HG03460 (cell line): ENCODE data around the gene ANKZF1.

ENCODE experiments used
- ATAC-seq: cut with Tn5 transposase; IDR thresholded peaks from one replicate; pipeline ENCODE4 v1.9.1; 2021; ENCODE audit not compliant: unreplicated experiment

ANKZF1 gene

DNA sequence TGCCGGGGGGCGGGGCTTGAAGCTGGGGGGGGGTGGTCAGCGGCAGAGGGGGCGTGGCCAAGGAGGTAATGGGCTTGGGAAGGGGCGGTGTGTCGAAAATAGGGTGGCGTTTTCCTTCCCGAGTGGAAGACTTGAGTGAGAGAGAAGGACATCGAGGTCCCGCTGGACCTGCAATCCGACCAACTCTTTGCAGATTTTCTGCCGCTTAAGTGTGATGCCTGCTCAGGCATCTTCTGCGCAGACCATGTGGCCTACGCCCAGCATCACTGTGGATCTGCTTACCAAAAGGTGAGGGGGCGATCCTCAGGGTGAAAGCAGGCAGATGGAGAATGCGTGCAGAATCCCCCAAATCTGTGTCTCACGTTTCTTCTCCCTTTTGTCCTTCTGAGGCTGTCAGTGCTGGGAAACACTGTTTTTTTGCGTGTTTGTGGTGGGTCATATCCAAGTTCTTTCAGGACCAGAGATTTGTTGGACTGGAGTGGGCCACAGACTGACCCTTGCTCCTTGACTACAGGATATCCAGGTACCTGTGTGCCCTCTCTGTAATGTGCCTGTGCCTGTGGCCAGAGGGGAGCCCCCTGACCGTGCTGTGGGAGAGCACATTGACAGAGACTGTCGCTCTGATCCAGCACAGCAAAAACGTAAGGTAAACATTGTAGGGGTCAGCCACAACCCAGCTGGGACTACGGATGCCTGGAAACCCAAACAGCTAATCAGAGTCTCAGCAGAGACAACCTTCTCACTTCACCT, 22.3 kb upstream of the ANKZF1 start:
- no peak for ATAC-seq

DNA sequence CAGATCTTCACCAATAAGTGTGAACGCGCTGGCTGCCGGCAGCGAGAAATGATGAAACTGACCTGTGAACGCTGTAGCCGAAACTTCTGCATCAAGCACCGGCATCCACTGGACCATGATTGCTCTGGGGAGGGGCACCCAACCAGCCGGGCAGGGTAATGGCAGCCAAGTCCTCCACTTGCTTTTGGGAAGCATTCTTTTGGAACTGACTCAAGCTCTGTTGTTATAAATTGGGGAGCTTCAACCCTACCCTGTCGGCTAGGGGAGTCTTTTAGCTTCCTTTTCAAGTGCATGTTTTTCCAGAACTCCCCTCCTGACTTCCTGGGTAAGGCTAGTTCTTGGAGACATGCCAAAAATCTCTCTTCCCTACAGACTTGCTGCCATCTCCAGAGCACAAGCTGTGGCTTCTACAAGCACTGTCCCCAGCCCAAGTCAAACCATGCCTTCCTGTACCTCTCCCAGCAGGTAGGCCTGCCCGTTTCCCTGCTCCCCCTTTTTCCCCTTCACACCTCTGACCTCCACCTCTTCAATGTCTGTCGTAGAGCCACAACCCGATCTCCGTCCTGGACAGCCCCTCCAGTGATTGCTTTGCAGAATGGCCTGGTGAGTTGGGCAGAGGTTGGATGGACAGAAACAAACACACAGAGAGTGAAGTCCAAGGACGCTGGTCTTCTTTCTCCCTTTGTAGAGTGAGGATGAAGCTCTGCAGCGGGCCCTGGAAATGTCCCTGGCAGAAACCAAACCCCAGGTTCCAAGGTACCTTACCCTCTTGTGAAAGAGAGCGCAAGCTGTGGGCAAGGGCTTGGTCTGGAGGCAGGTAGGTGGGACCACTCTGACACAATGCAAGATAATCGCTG, 21.5 kb upstream of the ANKZF1 start:
- no peak for ATAC-seq

DNA sequence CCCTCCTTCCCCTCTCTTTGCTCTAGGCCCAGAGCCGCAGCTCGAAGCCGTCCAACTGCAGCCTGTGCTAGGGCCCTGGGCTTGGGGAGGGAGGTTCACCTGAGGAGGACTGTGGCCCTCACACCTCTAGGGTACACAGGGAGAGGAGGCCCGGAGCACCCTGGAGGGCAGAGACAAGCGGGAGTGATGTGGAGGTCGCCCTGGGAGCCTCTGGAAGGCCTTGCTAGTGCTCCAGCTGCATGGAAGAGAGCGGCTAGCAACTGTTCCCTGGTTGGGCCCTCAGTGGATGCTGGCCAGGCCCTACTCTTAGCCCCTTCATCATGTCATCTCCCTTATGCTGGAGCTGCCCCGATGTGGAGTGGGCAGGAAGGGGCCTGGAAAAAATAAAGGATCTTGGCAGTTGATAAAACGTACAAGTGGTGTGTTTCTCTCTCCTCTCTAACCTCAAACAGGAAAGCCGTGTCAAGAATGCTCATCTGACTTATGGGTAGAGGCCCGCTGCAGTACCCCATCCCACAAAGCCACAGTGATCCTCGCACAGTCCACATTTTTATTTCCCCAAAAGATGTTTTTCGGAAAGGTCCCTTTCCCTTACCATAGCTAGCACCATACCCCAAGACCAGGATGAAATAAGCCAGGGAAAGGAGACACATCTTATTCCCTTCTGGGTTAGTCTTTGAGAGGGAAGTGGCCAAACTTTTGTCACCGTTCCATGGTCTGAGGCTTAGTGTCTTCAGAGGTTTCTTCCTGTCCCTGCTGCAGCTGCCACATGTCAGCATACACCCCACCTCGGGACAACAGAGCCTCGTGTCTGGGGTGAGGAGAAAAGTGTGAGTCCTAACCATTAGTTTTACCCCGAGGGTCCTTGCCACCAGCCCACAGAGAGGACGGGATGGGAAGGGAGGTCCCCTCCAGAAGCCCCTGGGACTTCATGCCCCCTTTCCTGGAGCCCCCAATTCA, 20.1 kb upstream of the ANKZF1 start:
- ATAC-seq = no peak

DNA sequence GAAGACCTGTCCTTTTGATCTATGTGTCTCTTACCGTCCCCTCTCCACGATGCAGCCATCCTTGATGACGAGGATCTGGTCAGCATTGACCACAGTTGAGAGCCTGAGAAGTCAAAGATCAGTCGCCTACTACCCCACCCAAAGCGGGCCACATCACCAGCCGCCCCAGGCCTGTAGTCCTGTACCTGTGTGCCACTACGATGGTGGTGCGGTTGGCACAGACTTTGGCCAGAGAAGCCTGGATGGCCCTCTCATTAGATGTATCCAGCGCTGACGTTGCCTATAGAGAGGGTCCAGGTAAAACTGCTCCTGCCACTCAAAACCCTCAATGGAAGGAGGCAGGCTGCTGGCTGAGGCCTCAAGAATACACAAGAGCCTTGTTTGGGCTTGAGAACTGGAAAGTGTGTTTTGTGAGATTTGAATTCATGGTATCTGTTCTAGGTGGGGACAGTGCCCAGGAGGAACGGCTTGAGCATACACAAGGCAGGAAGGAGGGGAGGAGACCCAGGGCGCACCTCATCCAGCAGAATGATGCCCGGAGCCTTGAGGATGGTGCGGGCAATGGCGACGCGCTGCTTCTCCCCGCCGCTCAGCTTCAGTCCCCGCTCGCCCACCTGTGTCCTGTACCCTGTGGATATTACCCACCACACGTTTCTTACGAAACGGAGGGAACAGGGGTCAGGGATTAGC, 19.3 kb upstream of the ANKZF1 start:
- ATAC-seq = no peak

DNA sequence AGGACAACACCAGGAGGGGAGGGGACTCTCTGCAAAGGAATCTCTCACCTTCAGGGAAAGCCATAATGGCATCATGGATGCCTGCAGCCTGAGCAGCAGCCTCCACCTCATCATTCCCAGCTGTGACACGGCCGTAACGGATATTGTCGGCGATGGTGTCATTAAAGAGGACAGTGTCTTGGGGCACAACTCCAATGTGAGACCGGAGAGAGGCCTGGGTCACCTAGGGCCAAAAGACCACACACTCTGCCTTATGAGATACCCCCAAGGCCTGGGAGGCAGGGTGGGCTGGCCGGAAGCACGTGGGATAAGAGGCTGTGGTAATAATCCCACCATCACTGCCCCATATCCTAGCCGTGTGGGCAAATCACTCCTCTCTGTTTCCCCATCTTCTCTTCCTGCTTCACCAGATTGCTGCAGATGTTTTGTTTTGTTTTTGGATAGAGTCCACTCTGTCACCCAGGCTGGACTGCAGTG, 18.7 kb upstream of the ANKZF1 start:
- ATAC-seq = no peak

DNA sequence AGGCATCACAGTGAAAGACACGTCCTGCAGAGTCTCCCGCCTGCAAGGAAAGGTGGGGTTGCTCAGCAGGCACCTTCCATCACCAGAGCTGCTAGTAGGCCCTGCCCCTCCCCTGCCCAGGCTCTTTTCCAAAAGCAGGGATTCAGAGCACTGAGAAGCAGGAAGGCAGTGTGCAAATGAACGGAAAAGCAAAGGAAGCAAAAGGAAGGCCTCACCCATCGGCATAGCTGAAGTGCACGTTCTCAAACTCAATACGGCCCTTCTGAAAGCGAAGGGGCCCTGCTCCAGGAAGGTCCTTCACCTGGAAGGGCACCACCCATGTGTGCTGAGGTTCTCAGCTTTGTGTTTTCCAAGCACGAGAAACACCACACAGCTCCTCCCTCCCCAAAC, 16.6 kb upstream of the ANKZF1 start:
- no peak for ATAC-seq

DNA sequence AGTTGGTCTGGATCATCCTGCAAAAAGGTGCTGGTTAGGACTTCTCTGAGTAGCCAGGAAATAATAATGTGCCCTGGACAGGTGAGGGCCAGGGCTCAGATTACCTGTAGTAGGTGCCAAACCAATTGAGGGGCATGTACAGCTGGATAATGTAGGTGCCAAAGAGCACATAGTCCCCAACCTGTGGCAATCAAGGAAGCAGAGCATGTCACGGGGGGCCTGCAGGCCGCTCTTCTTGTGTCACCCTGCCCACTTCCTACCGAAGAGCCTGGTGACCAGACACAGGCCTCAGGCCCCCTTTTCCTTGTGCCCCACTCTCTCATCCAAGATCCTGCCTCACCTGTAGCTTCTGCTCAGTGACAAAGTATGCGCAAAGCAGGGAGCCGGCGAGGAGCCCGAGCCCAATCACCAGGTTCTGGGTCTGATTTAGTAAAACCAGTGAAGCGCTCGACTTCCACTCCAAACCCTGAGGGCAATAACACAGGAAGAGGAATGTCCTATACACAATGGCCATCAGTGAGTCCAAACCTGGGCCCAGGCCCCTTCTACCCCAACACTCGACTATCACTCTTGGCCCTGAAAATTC, 16.0 kb upstream of the ANKZF1 start:
- ATAC-seq = no peak

DNA sequence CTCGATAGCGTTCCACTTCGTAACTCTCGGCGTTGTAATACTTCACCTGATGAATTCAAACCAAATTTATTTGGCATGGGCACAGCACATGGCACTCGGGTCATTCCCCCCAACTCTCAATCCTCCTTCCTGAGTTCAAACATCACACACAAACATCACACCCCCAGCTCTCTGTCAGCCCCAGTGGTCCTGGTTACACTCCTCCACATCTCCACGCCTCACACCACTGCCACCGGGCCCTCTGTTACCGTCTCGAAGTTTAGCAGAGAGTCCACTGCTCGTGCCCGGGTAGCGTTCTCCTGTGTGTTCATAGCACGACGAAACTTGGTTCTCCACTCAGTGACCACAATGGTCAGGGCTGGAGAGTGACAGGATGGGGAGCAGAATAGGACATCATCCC, 15.5 kb upstream of the ANKZF1 start:
- no peak for ATAC-seq

DNA sequence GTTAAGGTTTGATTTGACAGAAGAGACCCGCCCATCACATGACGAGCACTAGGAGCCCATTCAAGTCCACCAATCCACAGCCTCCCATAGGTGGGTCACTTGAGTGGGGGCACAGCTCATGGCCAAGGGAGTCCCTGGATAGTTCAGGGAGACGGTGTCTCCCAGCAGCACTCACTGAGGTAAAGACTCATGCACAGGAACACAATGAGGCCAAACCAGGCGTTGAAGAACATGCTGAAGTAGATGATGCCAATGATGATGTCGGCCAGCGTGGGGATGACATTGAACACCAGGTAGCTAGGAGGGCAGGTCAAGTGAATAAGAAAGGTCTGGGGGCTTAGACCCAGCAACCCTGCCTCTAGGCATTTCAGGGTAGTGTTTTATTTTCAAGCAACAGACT, 14.8 kb upstream of the ANKZF1 start:
- no peak for ATAC-seq

DNA sequence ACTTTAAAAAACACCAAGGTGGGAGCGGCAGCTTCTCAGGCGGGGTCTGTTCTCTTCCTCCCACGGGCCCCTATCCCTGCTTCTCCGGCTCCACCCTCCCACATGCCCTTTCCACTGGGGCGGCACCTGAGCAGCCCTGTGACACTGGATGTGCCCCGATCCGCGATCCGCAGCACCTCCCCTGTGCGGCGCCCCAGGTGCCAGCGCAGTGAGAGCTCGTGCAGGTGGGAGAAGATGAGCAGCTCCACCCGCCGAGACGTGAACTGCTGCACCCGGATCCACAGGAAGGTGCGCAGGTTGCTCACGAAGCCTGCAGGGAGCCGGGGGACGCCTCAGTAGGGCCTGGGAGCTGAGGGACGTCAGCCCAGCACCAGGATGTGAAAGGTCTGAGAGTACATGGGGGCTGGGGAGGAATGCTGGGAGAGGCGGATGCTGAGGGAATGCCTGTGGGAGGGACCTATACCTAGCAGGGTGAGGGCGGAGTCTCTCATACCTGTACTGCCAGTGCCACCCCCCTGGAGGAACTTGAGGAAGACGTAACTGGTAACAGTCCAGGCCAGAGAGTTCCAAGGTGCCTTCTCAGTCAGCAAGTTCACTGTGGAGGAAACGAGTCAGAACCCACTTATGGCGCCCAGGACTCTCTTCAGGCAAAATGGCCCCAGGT, 13.6 kb upstream of the ANKZF1 start:
- ATAC-seq = no peak

DNA sequence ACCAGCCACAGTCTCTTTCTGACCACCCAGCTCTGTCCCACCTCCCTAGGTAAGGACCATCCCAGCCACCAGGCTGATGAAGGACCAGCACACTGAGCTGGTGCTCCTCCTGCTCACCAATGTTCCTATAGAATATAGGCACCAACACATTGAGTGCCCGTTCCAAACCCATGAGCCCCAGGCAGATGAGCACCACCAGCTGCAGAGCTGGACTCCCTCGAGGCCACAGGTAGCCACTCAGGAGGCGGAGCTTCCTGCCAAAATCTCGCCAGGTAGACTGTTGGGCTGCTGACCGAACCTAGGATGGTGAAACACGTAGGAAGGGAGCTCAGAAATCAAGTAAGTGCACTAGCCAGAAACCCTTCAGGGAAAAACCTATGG, 13.1 kb upstream of the ANKZF1 start:
- no peak for ATAC-seq

DNA sequence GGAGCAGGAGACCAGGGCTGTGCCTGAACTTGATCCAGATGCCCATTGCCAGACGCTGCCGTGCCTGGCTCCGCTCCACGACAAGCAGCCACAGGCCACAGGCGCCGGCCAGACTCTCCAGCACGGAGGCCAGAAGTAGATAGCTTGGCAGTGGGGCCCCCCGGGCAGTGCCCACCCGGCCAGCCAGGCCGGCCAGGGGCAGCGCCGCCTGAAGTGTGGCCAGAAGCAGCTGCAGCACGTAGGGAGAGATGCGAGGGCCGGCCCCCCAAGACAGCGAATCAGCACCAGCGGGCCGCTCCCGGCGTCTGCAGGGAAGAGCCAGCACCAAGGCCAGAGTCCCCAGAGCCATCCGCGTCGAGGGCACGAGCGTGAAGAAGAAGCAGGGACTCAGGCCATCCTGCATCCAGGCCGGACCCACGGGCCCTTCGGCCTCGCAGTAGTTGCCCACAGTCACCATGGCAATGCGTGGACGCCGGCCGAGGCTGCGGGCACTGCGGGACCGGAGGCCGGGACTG, 11.3 kb upstream of the ANKZF1 start:
- peak; percentile 26 for ATAC-seq

DNA sequence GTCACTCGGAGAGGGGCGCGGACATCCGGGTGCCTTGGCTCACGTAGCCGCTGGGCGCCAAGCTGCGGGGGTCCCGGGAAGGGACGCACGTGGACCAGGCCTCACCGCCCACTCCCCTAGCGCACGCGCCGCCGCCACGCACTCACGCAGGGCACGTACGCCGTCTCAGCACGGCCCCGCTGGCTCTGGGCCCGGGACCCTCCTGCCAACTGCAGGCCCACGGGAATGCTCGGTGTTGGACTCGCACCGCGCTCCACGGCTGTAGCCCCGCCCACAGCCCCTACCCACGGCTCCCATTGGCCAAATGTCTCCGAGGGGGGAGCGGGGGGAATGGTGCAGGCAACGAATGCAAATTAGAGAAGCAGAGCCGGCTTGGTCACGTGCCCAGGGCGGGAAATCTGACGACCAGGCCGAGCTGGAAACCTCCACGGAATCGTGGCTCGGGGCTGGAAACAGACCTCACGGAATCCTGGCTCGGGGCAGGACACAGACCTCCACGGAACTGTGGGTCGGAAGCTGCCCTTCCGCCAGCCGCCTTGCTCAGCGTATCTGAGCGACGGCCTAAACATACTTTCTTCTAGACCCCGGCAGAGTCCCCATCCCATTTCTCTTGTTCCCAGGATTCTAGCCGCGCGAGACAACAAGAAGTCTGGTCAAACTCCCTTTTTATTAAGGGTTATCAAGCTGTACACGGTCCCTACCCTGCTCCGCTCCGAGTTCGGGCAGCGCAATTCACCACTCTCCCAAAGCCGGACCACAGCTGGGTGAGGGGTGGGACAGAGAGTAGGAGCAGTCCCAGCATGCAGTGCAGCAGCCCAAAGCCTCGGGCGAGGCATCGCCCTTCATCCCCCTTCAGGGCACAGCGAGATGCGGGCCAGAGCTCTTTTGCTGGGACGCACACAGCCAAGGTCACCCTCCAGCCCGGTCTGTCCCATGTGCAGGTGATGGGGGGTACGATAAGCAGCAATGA, 10.6 kb upstream of the ANKZF1 start, which contains the start of gene ABCB6:
Gene ABCB6 (minus strand): TSS at position 227 of the 970 bp plus-strand sequence. CDS start 285 bp downstream, outside the sequence.
- ATAC-seq = peak; percentile 85

DNA sequence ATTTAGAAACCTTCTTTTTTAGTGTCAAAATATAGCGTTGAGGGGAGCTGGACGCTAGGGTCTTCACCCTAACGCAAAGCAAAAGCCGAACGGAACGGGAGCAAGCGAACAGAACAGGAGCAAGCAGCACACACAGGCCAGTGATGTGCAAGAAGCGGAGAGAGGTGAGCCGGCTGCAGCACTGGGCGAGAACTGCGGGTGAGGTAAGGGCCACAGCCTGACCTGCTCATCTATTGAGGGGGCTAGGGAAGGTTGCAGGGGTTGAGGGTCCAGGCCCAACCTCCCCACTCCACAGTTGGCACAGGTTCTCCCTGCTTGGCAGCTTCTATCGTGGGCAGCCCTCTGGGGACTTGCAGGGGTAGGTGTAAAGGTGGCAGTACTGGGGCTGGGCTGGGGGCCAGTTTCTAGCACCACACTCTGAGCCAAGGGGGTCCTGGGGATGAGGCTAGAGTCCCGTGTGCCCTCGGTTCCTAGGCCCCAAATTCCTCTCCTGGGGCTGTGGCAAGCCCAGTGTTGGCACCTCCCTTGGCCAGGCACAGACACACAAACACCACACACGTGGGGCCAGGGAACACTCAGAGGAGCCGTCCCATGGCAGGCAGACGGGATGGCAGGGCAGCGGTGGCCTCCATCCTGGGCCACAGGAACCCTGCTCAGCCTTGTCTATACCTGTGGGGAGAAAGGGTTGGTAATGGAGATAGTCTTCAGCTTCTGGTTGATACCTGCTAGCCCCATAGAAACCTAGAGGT, 9.6 kb upstream of the ANKZF1 start:
- ATAC-seq = no peak

DNA sequence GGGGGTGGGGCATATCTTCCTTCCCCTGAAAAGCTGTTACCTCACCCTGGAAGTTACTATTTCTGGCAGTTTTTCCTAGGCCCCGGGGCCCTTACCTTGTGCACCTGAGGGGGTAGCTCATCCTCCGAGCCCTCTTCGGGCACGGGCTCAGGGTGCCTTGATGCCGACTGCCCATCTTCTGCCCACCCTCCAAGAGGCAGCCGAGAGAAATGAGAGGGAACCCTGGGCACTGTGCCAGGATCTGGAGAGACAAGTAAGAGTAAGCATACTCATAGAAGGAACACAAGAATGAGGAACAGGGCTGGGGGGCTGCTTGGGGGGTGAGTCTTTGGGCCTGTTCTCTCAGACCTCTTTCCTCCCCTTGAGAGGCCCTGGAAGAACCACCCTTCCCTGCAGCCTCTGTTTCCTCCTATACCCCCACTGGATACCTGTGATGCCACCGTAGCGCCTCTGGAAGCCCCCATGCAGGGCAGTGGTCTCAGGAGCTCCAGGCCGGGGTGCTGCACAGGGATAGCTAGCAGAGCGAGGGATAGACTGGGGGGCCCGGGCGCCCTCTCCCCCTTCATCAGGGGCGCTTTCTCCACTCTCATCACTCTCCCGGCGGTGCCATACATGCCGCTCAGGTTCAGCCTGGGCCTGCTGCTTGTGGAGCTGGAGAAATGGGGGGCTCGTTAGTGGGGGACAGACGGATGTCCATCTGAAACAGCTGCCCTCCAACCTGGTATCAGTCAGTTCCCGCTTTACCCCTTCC, 8.8 kb upstream of the ANKZF1 start:
- no peak for ATAC-seq

DNA sequence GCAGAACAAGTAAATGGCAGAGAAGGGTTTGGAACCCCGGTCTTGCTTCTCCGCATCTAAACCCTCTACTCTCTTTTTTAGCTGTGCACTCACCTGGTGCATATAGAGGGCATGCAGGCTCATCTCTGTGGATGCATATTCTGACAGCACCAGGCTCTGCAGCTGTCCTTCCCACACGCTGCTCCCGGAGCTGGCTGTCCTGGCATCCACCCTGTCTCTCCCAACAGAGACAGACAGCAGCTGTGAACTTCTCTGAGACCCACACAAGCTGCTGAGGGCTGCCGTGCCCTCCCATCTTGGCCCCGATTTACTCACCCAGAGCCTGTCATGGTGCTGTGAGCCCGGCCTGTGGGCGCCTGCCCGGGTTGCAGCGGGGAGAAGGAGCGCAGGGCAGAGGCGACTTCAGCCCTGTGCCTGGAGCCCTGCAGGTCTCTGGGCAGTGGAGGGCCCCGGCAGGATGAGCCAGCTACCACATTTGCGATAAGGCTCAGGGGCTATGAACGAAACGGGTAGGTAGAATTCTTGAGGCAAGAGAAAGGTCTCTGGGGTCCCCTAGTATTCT, 7.6 kb upstream of the ANKZF1 start:
- no peak for ATAC-seq
